Dedifferentiated amniotic fluid mesenchymal stem cell (primary cell): ENCODE results near the gene NCAPD3.
"Not testable (repeated sequence)": the region's sequence is repeated elsewhere in the genome, so short reads cannot be mapped to it uniquely, and the experiment has no call there.

Experiments
- DNase-seq: peaks from one replicate; pipeline ENCODE4 v3.0.0-alpha.2; 2016; ENCODE audit errors: extremely low spot score

Gene NCAPD3

DNA sequence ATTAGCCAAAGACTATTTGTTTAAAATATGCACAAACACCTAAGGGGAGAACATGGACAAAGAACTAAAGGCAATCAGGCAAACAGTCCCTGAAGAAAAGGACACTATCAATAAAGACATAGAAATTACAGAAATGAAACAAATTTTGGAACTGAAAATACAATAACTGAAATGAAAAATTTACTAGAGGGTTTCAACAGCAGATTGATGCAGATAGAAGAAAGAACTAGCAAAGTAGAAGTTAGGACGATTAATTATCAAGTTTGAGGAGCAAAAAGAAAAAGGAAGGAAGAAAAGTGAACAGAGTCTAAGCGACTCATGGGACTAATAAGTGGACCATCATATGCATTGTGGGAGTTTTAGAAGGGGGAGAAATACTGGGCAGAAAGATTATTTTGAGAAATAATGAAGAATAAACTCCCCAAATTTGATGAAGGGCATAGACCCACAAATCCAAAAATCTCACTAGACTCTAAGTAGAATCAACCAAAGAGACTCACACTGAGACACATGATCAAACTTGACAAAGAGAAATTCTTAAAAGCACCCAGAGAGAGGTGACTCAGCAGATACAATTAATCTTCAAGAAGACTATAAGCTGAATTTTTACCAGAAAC is 92.0 kb downstream of the NCAPD3 start:
- DNase-seq, result no peak

DNA sequence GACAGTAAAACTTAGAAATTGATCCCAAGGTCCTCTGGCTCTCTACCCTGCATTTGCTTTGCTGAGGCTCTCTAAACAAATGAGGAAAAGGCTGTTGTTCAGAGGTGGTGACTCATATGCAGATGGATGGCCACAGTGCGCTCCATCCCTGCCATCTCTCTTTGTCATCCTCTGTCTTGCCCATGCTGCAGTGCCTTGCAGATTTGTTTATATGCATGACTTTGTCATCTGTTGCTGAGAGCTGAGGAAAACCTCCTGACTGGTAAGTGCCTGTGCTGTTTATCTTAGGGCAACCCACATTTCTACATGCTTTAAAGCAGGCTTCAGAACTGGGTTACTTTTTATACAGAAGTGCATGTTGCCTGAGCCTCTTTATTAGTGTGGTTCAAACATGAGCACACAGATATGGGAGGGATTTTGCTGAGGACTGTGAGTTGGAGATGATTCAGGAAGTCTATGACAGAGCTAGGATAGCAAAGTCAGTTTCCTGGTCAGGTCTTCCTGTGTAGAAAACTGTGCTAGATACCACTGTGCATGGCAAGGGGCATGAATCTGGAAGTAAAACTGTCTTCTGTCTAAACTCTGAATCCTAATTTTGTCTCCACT is 97.4 kb downstream of the NCAPD3 start:
- DNase-seq, result peak; percentile 73

DNA sequence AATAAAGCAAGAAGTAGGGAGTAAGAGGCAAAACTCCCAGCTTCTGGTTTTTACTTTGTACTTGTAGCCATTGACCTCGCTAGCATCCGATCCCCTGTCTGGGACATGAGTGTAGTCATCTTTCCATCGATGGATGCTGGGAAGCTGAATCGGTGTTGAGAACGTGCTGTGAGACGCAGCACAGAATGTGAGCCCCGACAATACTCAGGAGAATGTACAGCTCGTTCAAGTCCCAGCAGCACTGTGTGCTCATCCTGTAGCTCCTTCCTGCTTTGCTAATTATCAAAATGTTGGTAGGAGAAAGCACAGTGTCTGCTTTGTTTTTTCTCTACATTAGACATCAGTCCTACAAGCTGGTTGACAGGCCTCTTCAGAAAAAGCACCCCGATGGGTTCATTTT is 98.3 kb downstream of the NCAPD3 start:
- DNase-seq, result no peak

DNA sequence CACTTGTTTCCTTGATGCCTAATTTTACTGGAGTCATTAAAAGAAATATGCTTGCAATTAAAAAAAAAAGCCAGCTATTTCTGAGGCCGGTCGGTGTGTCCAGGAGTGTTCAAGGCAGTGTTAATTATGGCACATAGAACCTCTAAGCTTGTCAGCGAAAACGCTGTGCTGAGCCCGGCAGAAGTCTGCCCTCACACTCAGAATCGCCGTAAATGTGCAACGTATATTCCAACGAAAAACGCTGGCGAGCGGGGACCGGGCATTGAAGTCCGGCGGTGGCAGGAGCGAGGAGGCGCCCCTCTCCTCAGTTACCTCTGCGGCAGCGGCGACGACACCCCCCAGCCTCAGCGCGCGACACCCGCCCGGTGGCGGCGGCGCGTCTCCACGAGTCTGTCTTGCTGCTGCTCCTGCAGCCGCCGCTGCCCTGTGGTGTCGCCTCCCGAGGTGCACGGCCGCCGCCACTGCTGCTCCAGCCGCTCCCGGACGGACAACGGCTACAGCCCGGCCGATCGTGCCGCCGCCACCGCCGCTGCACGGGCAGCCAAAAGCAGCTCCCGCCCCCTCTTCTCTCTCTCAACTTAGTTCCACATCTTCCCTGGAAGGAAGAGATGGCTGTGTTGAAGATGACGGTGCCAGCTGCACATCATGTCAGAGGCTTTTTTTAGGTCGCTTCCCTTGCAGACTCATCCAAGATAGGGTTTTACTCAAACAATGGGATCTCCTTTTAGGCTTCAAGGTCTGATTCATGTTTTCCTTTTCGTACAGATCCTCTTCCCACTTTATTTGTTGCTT is 98.9 kb downstream of the NCAPD3 start:
- DNase-seq, result peak; percentile 35

DNA sequence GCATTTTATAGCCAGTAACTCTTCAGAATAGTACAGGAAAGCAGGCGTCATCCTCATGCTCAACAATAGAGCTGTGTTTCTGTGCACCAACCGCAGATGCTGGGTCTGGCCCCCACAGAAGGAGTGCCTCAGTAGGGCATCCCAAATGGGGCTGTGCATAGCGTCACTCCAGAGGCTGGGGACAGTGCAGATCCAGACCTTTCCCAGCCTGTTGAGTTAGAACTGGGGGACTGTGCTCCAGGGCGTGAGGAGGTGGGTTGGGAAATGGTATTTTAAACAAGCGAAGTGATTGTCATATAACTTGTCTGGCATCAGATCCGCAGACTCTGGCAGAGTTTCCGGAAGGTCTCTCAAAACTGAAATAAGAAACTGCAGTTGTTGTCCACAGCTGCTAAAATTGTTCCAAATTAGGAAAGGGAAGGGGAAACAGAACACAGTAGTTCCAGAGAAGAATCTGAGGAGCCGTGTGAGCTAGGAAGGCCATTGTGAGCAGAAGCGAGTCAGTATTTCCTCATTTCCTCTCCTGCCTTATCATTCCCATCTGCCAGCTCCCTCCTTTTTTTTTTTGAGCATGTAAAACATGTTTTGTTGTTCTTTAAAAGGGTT is 102.7 kb downstream of the NCAPD3 start:
- no peak for DNase-seq

DNA sequence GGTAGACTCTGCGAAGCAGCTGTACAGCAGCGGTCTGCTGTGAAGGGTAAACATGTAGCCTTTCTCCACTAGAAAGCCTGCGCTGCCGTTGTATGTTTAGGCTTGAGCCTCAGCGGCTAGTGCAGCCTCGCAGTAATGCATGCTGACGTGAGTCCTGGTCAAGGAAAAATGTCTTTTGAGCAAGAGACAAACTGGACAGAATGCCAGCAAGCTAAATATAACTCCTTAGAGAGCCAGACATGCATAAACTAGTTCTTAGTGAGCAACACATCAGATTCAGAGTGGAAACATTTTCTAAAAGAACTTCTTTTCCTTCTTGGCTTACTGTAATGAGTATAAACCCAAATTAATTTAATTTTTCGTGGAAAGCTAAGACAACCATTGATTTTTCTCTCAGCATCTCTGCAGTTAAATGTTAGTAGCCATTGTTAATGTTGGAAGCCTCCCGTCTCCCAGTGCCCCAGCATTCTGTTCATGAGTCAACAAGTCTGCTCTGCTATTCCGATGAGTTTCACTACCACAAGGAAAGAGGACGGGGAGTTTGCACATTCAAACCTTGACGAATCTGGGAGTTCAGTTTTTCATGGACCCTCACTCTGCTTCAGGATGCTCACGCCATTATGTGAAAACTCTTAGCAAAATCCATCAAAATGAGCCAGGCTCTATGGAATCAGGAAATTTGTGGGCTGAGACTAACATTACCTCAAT is 103.5 kb downstream of the NCAPD3 start:
- peak; percentile 94 for DNase-seq

DNA sequence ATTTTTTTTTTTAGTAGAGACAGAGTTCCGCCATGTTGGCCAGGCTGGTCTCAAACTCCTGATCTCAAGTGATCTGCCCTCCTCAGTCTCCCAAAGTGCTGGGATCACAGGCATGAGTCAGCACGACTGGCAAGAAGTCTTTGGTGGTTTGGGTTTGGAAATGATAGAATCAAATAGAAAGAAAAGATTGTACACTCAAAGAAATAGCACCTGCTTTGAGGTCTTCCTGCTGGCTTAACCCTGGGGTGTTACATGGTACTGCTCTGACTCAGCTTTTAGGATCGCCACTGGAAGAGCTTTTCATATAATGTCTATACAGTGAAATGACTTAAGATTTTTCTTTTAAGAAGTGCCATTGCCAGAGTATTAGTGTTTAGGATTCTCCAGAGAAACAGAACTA is 104.7 kb downstream of the NCAPD3 start:
- no peak for DNase-seq

DNA sequence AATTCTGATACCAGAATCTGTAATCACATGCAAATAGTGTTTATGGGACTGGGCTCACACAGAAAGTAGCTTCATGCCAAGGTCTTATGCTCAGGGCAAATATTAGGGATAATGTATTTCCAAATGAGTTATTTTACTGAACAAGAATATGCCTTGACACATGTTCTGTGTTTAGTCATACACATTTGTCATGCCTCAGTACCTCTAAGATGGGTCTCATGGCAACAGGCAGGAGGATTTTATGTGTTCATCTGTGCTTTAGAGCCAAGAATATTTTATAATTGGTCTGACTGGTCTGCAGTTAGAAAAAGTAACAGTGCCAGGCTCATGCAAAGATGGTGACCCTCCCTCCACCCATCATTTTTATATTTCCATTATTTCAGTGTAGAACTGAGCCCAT is 105.8 kb downstream of the NCAPD3 start:
- no peak for DNase-seq

DNA sequence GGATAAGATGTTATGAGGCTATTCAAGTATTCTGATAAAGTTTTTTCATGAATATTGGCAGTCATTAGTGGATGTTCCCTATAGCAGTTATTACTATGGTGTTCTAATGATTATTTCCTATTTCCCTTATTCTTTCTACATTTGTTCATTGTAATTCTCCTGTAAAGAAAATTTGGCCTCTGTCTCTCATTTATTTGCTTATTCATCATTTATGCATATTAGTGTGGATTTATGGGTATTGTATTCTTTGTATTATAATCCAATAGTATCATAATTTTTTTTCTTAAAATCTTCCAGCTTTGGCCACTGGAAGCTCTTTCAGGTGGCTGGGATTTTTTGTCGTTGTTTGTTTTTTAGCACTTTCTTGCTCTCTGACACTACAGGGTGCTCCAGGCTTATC is 107.6 kb downstream of the NCAPD3 start:
- DNase-seq, result no peak

DNA sequence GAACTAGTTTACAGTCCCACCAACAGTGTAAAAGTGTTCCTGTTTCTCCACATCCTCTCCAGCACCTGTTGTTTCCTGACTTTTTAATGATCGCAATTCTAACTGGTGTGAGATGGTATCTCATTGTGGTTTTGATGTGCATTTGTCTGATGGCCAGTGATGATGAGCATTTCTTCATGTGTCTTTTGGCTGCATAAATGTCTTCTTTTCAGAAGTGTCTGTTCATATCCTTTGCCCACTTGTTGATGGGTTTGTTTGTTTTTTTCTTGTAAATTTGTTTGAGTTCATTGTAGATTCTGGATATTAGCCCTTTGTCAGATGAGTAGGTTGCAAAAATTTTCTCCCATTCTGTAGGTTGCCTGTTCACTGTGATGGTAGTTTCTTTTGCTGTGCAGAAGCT is 110.0 kb downstream of the NCAPD3 start:
- not testable (repeated sequence) for DNase-seq

DNA sequence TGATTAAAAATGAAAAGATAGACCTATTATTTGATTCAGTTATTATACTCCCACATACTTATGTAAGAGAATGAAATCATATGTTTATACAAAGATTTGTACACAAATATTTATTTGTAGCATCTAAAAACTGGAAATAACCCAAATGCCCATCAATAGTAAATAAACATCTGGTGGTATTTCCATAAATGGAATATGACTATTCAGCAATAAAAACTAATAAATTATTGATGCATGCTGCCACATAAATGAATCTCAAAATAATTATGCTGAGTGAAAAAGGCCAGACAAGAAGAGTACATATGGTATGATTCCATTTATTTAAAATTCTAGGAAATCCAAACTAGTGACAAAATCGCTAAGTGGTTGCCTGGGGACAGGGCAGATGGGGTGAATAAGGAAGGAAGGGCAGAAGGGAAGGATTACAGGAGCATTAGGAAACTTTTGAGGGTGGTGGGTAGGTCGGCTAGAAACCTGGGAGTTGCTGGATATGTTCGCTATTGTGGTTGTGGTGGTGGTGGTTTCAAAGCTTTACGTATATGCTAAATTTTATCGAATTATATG is 113.4 kb downstream of the NCAPD3 start:
- no peak for DNase-seq
